Embryonic facial prominence (tissue), 1 donor: ENCODE measurements around the gene PYCR2.
"Not testable (repeated sequence)": the region's sequence is repeated elsewhere in the genome, so short reads cannot be mapped to it uniquely, and the experiment has no call there.

Source experiments
- DNase-seq: peaks from one replicate; pipeline ENCODE4 v3.0.0-alpha.2; 2016; ENCODE audit errors: extremely low spot score

The PYCR2 gene

DNA sequence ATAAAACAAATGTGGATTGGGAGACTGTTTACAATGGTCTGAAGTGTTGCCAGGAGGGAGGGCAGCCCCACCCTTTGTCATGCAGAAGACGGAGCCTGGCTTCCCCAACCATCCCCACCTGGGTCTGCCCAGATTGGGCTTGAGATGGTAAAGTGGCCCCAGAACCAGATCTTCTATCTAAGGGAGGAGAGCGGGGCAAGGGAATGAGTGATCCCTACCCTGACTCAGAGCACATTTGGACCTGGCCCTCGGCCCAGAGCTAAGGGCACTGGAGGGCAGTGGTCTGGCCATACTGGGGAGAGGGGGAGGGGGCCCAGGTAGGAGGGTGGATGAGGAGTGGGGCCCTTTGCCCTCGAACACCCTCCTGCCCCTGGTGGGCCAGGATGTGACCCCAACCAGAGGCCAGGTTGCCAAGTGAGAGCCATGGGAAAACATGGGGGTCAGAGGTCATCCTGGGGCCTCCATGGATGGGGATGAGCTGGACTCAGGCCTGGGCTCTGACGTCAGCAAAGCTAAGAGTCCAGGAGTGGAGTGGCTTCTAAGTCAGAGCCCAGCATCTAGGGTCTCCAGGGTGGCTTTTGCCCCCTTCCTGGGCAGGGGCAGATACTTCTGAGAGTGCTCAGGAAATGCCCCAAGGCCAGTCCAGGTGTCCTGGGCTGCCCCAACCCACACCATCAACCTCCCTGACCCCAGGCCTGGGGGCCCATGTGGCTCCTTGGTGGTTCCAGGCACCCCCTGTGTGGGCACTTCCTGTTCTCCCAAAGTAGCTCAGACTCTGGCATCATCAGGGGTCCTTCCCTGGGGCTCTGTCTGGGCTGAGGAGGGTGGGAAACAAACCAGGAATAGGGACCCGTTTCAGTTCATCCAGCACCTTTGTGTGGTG is 33.5 kb downstream of the PYCR2 start:
- DNase-seq = no peak

DNA sequence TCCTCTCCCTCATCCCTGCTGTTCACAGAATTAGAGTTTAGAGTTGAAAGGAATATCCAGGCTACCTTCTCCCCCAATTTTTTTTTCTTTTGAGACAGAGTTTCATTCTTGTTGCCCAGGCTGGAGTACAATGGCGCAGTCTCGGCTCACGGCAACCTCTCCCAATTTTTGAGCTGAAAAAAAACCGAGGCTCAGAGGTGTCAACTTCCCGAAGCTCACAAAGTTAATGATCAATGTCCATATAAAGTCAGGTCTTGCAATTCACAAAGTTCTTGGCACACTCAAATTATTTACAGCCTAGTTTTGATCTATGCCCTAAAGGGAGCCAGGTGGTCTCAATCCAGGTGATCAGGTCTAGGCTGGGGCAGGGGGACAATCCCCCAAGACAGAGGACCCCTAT is 34.3 kb downstream of the PYCR2 start:
- no peak for DNase-seq

DNA sequence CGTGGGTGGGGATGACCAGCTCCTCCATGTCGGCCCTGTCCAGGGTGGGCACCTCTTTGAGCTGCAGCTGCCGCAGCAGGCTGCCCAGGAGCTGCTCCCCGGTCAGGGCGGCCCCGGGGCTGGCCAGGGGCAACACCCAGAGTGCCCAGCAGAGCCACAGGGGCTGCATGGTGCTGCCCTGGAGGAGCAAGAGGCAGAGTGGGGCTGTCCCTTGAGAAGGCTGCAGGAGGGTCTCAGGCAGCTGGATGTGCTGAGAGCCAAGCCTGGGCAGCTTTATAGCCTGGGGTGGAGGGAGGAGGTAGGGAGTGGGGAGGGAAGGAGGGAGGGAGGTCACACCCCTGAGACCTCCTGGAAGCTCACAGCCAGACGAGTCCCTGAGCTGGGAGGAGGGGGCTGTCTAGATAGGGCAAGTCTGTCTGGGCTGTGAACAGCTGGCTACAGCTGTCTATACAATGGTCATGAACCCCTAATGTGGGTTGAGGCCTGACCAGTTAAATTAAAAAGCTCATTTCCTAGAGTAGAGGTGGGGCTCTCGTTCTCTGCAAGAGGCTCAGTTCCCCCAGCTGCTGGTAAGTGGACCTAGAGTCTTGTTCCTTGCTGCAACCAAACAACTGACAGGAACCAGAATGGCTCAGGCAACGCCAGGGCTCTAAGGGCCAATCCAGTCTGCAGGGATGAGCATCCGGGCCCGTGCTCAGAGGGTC is 35.0 kb downstream of the PYCR2 start, which contains the start of gene LEFTY1:
TSS of gene LEFTY1 (minus strand) at position 249 of the 704 bp plus-strand sequence. CDS start at position 169, 80 bp downstream.
- no peak for DNase-seq

DNA sequence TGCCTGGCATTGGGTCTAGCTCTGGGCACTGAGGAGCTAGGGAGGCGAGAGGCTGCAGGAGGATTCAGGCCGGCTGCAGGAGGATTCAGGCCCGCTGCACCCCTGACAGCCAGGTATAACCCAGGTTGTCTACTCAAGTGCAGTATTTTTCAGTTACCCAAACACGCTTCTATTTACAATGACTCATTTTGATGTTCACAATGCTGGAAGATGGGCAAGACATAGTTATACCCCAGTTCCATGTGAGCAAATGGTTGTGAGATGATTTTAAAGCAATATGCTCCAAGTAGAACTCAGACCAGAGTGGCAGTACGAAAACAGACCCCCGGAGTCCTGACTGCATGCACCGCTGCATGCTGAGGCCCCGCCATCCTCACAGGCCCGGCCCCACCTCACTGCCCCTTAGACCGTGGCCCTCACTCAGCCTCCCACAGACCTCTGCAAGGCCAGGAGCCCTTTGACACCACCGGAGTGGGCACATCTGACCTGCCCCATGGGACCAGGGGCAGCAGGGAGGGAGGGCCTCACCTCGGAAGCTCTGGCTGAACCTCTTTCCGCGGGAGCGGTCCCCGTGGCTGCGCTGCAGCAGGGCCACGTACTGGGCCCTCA is 35.7 kb downstream of the PYCR2 start:
- no peak for DNase-seq

DNA sequence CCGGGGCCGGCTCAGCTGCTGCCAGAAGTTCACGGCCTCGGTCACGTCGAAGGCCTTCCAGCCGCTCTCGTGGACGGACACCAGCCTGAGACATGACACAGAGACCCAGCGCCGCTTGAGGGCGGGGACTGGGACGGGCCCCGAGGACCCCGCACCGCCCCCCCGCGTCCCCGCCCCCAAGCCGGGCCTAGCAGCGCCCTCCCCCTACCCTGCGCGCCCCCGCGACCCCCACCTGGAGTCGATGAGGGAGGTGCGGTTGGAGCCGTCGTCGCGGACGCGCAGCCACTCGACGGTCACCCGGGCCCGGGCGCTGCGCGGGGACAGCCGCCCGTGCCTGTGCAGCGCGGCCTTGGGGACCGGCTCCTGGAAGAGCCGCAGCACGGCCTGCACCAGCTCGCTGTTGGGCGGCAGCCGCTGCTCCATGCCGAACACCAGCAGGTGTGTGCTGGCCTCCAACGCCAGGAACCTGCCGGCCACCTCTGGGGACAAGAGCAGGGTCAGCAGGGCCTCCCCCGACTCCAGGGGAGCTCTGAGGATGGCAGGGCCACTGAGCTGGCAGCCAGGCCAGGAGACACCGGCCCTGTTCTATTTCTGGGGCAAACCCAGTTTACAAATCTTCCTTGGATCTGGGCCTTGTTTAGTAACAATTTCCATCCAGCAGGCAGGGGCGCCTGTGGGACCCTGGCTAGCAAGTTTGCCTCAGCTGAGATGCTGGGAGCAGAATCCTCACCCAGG is 36.3 kb downstream of the PYCR2 start:
- DNase-seq = not testable (repeated sequence)

DNA sequence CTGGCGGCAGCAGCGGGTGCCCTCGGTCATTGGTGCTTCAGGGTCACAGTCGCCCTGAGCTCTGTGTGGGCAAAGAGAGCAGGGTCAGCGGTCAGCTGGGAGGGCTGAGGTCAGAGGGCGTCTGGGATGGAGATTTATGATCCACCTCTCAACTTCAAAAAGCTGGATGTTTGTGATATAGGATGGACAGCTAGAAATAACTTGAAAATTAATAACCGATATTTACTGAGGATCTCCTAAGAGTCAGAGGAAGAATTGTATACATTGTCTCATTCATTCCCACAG is 37.1 kb downstream of the PYCR2 start:
- DNase-seq = no peak

DNA sequence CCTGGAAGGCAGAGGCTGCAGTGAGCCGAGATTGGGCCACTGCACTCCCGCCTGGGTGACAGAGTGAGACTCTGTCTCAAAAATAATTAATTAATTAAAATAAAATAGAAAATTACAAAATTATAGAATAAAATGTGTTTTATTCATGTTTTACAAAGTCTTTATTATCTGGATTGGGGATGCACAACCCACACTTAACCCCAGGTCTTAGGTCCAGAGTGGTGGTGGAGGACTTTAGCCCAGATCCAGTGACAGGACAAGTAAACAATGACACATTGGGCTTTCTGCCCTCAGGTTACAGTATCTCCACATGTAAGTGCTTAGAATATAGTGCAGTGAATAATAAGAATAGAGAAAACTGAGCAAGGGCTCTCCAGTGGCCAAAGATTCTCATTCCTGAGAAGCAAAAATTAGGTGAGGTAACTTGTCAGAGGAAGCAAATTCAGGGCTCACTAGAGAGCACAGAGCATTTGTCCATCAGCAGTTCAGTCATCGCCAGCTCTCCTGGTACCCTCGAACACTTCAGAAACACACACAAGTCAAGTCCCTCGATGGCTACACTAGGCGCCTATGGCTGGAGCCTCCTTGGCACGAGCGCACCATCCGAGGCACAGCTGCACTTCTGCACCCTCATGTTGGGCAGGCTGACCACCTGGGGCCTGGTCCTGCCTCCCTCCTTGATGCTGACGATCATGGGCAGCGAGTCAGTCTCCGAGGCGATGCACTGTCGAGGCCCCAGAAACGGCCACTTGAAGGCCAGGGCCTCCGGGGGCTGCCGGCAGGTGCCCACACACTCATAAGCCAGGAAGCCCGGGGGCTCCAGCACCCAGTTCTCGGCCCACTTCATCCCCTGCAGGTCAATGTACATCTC is 37.7 kb downstream of the PYCR2 start:
- DNase-seq = no peak

DNA sequence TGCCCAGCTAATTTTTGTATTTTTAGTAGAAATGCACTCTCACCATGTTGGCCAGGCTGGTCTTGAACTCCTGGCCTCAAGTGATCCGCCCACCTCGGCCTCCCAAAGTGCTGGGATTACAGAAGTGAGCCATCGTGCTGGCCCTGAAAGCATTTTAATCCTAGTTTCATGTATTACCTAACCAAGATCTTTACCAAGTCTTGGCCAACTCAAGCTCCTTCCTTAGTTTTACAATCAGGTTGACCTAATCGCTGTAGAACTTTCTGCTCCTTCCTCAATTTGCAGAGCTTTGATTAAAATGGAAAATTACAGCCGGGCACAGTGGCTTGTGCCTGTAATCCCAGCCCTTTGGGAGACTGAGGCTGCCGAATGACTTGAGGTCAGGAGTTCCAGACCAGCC is 38.7 kb downstream of the PYCR2 start:
- DNase-seq = no peak

DNA sequence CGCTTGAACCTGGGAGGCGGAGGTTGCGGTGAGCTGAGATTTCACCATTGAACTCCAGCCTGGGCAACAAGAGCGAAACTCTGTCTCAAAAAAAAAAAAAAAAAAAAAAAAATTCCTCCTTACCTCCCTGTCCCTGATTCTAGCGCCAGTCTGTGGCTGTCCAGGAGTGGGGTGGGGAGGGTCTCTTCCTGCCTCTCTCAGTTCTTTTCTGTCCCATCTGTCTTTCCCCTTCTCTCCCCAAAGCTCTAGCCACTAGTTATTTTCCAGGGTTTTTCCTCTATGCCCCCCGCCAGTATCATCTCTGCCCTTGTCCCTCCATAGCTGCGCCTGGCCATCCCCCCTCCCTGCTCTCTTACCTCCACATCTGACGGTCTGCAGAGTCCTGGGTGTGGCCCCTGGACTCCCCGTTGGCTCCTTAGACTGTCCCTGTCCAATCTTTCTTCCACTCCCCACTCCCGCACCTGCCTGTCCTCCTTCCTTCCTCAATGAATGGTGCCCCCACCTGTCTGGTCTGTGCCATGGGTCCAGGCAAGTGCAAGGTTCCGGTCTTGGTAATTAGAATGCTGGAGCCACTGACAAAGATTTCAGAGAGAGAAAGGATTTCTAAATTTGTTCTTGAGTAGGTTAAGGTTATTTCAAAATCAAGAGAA is 40.3 kb downstream of the PYCR2 start:
- DNase-seq = no peak

DNA sequence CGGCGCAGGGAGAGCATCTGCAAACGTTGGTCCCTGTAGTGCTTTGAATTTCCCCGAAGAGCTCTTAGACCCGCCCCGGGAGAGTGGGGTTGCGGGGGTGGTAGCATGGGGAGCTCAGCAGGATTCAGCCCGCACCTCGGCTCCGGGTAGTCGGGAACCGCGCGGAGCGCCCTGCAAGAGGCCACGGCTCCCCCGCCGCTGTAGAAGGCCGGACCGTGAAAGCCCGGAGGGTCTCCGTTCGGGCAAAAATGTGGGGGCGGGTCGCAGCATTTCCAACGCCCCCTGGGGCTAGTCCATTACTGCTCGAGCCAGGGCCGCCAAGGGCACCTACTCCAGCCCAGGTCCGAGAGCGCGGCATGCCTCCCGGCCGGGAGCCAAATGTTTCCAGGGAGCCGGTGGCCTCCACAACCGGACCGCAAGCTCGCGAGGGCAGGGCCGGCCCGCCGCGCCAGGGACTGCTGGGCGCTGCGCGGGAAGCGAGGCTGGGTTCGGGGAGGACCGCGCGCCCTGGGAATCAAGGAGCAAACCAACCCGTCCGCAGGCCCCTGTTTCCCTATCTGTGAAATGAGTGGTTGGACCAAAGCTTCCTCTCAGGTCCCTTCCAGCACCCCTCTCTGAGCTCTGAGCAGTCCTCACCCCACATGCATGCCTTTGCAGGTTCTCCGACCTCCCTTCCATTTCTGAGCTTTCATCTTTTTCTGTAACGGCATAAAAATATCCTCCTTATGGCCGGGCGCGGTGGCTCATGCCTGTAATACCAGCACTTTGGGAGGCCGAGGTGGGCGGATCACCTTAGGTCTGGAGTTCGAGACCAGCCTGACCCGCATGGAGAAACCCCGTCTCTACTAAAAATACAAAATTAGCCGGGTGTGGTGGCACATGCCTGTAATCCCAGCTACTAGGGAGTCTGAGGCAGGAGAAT is 41.1 kb downstream of the PYCR2 start:
- no peak for DNase-seq

DNA sequence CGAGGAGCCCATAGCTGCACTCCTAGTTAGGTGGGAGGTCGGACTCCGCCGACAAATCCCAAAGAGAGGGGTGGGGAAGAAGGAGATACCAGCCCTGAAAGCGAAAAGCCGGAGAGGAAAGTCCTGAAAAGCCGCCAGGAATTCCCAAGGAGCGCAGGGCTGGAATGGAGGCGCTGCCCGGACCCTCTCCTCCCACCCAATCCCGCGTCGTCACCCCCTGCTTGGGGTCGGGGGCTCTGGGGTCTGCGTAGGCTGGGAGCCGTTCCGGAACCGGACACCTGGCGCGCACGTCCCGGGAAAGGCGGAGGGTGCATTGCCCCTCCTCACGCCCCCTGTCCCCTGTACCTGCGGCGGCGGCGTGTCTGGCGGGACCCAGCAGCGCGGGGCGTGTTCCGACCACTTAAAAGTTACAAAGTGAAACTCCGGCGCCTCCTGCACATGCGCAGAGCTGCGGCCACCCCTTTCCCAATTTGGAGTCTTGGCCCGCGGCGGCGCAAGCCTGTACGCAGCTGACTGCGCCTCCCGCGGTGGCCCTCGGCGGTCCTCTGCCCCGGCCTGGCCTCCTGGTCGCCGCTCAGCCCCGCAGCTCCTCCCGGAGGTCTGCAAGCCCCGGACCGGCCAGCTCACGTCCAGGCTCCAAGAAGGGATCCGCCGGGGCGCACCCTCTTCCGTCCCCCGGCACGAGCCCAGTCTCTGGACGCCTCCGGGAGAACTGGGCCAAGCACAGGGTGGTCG is 41.9 kb downstream of the PYCR2 start, which contains the start of gene TMEM63A:
TSS of gene TMEM63A (minus strand) at position 422 of the 735 bp plus-strand sequence. CDS start 4,800 bp downstream, outside the sequence.
- DNase-seq = peak; percentile 52

DNA sequence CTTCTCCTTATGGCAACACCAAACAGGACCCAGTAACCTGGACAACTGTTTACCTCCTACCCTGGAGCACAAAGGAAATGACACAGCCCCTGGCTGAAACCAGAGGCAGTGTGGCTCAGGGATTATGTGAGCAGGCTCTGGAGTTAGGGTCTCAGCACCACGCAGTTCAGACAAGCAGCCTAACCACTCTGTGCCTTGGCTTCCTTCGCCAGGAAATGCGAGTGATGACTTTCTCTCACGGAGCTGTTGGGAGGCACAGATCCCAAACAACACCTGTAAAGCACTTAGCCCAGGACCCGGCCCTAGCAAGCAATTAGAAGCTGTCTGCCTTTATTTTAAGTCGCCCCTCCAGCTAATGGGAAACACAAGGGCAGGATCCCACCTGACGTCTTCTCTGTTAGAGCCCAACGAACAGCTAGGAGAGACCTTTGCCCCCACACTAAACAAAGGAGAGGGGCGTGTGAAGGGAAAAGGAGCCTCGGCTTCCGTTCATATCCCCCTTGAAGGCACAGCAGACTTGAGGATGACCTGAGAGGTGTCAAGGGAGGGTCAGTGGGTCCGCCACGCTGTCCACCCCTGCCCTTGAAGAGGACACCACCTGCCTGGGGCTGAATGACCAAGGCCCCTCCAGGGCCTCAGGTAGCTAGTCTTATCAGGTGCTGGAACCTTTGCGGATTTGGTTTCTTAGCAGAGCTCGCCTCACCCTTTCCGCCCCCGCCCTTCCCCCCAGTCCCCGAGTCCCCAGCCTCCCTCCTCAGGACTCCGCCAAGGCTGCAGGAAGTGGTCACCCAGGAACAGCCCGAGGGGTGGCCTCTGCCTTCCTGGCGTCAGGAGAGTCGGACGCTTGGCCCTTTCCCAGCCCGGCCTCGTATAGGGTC is 42.7 kb downstream of the PYCR2 start:
- DNase-seq = no peak

DNA sequence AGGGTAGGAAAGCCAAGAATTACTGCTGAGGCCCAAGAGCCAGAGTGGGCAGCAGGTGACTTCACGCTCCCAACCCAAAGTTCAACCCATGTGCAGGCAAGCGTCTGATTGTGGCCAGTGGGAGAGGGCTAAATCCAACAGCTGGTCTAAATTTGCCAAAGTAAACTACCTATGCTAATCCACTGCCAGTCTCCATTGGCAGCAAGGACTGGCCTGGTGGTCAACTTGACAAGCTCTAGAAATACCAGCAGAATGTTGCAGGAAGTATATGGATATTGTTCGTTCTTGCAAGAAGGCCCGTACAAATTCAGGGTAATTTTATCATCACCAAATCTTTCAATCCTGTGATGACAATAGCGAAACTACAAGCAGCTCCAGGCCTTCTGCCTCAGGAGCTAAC is 43.4 kb downstream of the PYCR2 start:
- no peak for DNase-seq

DNA sequence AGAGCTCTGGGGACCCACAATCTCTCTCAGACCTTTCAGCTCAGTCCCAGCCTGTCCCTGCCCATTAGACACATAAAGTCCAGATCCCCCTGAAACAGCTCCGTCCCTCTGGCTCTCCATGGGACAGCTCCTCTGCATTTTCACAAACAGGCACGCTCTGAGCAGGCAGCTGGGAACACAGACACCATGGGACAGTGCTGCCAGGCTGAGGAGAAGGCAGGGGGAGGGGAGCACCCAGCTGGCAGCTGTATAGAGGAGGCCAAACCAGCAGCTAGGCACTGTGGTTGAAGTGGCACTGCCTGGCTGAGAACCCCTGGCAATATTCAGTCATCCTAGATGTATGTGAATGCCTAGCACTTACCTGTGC is 43.8 kb downstream of the PYCR2 start:
- DNase-seq = no peak

DNA sequence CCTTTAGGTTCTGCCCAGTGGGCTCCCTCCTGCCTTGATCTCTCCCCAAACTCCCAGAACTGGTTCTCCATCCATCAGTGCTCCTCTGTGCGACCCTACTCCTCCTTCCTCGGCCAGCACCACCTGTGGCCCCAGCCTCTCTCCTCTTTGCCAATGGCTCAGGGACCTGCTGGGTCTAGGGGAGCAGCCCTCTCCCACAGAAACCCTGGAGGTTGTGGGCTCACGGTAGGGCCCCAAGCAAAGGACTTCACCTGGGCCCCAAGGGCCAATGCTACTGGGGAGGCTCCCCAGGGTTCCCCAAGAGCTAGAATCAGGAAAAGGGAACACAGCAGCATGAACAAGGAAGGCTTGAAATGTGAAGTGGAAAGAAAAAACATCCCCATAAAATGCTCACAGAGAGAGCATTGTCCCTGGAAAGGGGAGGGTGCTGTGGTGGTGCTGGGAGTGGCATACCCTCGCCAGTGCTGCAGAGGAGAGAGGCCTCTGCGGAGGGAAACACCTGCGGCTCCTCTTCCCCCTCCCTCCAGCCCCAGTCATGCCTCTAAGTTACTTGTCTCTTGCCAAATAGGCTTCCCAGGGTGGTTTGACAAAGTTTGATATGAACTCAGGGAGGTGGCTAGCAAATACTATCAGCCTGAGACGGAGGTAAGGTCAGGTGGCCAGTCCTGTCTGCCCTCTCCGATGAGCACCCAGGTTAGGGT is 44.4 kb downstream of the PYCR2 start:
- DNase-seq = no peak

DNA sequence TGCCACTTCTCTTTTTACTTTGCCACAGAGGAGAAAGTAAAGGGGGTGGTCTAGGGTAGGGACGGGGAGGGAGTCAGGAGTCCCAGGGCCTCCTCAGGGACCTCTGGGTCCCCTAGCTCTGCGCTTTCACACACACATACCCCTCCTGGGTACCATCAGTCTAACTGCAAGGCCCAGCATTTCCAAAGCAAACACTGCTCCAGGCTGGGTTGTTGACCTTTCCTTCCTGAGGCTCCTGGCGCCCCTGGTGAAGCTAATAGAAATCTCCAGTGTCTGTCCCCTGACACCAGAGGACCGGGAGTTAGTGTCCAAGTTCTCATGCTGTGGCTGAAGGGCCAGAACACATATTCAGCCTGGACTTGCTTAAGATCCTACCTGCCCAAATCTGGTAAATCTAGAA is 45.8 kb downstream of the PYCR2 start:
- no peak for DNase-seq

DNA sequence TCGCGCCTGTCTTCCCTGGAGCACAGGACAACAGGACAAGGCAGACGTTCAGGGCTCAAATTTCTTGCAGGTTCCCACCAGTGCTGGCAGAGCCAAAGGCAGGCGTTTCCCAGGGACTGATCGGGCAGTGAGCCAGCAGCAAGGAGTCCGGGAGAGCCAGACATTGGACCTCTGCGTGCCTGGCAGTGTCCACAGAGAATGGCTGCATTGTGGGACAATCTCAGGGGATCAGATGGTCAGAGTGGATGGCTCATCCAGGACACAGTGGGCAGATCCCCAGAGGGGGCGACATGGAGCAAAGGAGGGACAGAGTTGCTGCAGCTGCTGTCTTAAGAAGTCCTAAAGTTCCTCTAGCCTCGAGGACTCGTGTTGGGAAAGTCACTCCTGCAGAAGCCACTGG is 46.5 kb downstream of the PYCR2 start:
- DNase-seq = no peak
